ENCODE data around the gene VWA3A. TPM values are rescaled to one million over a fixed set of nuclear protein-coding genes. Genes with fewer than 3 reads are reported as not detected.

The VWA3A gene
- polyA plus RNA-seq, 2 of the 4 experiments (the other 2 are of a cell fraction), result 0.17 TPM; not detected in 1

GRCh38 chr16:22192261-22193062 is 100.1 kb downstream of the VWA3A start:
- FAIRE-seq, result no peak
- no peak for DNase-seq (ENCODE audit: low read depth in 1 of 2, low spot score in 1 of 2)
- H3K9me3 ChIP-seq, result no peaks in the 10 kb centered on the region
- peaks cover 14% of the 10 kb centered on the region for H3K4me1 ChIP-seq
- TF ChIP-seq NFE2L2 (conservative IDR thresholded peaks at IDR 0.05; ENCODE audit: low read length) (no peak), EHMT2 (IDR thresholded peaks at IDR 0.05; ENCODE audit: low read depth) (no peak), FOSB (CRISPR knock-in tag; IDR thresholded peaks at IDR 0.05) (no peak), ELK1 (IDR thresholded peaks at IDR 0.05; ENCODE audit: low read depth, low read length) (no peak), EHF (CRISPR knock-in tag; IDR thresholded peaks at IDR 0.05) (no peak), ESRRA (IDR thresholded peaks at IDR 0.05; ENCODE audit: borderline replicate concordance, low read length) (no peak)
- POLR2A ChIA-PET, result no interaction called here
- CTCF ChIA-PET, result interaction anchor here (1.6 to 24.4 kb wide), 3 partner anchors 15 to 129 kb away, joined by 4 to 320 read pairs (median 87); partner anchors contain the start of genes EEF2K and POLR3E
- peak overlapping the region; percentile 76 for H3K4me2 ChIP-seq
- H3K27ac ChIP-seq, result peak overlapping the region in 1 of 2 experiments; percentile 88; a peak in 2 of 6 replicates
- 73% methylated on average over 16 of the region's 16 CpGs for WGBS (ENCODE audit: missing lambda C conversion rate)
- H3K4me3 ChIP-seq, result no peak overlapping the region
- ATAC-seq, result no peak

- H3K4me1 ChIP-seq, result peaks cover 14% of the 10 kb centered on the region
- DNase-seq (ENCODE audit: low read depth in 1 of 2, low spot score in 1 of 2) (no peak), ATAC-seq (no peak), FAIRE-seq (no peak)
- ChIA-PET POLR2A (no interaction called here), CTCF (interaction anchor here (1.6 to 24.4 kb wide), 3 partner anchors 15 to 129 kb away, joined by 4 to 320 read pairs (median 87); partner anchors contain the start of genes EEF2K and POLR3E)
- H3K4me2 ChIP-seq, result no peak overlapping the region
- H3K9me3 ChIP-seq, result no peaks in the 10 kb centered on the region
- TF ChIP-seq REST (IDR thresholded peaks at IDR 0.05) (peak; percentile 23; the same call in 1 of the 2 replicates), KDM5A (IDR thresholded peaks at IDR 0.05) (no peak)
- no peak overlapping the region for H3K4me3 ChIP-seq
- 39% methylated on average over 2 of the region's 2 CpGs for WGBS (ENCODE audit: missing lambda C conversion rate)
- no peak overlapping the region for H3K27ac ChIP-seq
Measured at GRCh38 chr16:22193063-22193411, 100.7 kb downstream of the VWA3A start.

GRCh38 chr16:22194707-22195444 is 102.5 kb downstream of the VWA3A start:
- Histone ChIP-seq H3K4me3 (no peak overlapping the region), H3K27ac (no peak overlapping the region), H3K9me3 (no peaks in the 10 kb centered on the region), H3K4me2 (peak overlapping the region; percentile 34; the same call in 2 of the 3 replicates), H3K4me1 (peaks cover 18% of the 10 kb centered on the region)
- no peak for FAIRE-seq
- WGBS (ENCODE audit: missing lambda C conversion rate), result 63% methylated on average over 9 of the region's 9 CpGs
- CTCF ChIA-PET, result interaction anchor here (0.6 to 24.4 kb wide), 9 partner anchors 13 to 1491 kb away, joined by 3 to 320 read pairs (median 4); partner anchors contain the start of genes EEF2K and POLR3E
- no peak for ATAC-seq
- TF ChIP-seq FOSL2 (IDR thresholded peaks at IDR 0.05) (no peak), FOSL2 (CRISPR knock-in tag; IDR thresholded peaks at IDR 0.05) (no peak), CEBPB (IDR thresholded peaks at IDR 0.05) (no peak), HOXB5 (CRISPR knock-in tag; IDR thresholded peaks at IDR 0.05) (no peak)
- DNase-seq (ENCODE audit: low read depth in 1 of 2, low spot score in 1 of 2), result no peak
- POLR2A ChIA-PET, result no interaction called here

DNA sequence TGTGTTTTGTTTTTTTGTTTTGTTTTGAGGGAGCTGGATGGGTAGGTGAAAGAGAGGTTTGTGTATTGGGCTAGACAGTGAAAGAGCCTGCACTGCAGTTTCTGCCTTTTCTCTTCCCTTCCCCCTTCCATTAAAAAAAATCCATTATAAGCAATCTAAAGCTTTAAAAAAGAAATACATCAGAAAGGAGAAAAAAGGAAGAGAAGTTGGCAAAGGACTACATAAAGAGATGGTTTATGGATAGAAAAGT is 103.0 kb downstream of the VWA3A start:
- ATAC-seq (no peak), DNase-seq (ENCODE audit: low read depth in 1 of 2, low spot score in 1 of 2) (no peak), FAIRE-seq (no peak)
- Histone ChIP-seq H3K4me2 (peak overlapping the region; percentile 34; the same call in 2 of the 3 replicates), H3K27ac (no peak overlapping the region), H3K4me3 (no peak overlapping the region; the same call in 2 of the 3 replicates), H3K4me1 (peaks cover 22% of the 10 kb centered on the region), H3K9me3 (no peaks in the 10 kb centered on the region)
- TF ChIP-seq TFCP2L1 (CRISPR knock-in tag; IDR thresholded peaks at IDR 0.05), result 0 out of 2 replicates have a peak, but pooled peaks have one; percentile 8
- TF ChIP-seq, protein P1, sequence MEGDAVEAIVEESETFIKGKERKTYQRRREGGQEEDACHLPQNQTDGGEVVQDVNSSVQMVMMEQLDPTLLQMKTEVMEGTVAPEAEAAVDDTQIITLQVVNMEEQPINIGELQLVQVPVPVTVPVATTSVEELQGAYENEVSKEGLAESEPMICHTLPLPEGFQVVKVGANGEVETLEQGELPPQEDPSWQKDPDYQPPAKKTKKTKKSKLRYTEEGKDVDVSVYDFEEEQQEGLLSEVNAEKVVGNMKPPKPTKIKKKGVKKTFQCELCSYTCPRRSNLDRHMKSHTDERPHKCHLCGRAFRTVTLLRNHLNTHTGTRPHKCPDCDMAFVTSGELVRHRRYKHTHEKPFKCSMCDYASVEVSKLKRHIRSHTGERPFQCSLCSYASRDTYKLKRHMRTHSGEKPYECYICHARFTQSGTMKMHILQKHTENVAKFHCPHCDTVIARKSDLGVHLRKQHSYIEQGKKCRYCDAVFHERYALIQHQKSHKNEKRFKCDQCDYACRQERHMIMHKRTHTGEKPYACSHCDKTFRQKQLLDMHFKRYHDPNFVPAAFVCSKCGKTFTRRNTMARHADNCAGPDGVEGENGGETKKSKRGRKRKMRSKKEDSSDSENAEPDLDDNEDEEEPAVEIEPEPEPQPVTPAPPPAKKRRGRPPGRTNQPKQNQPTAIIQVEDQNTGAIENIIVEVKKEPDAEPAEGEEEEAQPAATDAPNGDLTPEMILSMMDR (IDR thresholded peaks at IDR 0.05), result no peak
- ChIA-PET POLR2A (no interaction called here), CTCF (interaction anchor here (0.7 to 24.4 kb wide), 7 partner anchors 12 to 1018 kb away, joined by 3 to 320 read pairs (median 4); partner anchors contain the start of genes EEF2K and POLR3E)

Data from A549 (cell line).